Stimulated activated CD4-positive, alpha-beta T cell treated with anti-CD3 and anti-CD28 coated beads, TNF-alpha, amount 100 ng/mL, for 4 hours (primary cell): ENCODE results near the gene SMURF1.
"Not testable (repeated sequence)": the region's sequence is repeated elsewhere in the genome, so short reads cannot be mapped to it uniquely, and the experiment has no call there.

Source experiments
- DNase-seq, 3 experiments: peaks; one replicate each; pipeline ENCODE4 v3.0.0-alpha.2; 2020; ENCODE audit warnings: low read depth in 3 of 3

SMURF1 gene

DNA sequence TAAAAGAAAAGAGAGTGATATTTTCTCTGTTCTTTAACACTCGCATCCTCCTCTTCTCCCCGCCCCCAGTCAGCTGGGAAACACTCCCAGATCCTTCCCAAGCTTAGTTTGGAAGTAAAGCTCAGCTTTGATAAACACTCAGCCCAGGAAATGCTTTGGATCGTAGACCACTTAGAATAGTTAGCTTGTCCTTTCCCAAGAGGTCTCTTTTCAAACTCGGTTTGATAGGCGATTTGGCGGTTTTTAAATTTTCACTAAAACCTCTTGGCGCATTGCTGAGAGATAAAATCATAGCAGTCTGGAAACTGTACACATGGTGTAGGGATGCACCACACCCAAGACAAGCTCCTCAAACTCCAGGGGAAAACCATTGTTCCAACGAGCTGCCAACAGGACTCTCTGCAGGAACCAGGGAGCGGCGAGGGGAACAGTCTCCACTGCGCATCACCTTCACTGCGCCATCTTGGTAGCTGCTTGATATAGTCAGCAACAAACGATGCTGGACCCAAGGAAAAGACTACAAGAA lies 22.3 kb downstream of the SMURF1 start:
- no peak for DNase-seq

DNA sequence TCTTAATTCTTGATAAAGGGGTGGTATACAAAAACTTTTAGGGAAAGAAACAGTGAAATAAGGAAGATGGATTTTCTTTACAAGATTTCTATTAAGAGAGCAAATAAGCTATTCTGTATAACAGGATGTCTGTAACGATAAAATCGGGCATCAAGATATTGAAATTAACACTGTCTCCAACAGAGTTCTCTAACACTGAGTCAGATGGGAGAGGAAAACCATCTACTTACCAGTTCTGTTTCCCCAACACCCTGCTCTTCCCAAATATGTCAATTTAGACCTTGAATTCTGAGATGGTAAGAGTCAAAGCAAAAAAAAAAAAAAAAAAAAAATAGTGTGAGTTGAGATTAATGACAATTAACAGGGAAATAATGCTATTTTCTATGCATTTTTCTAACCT lies 23.0 kb downstream of the SMURF1 start:
- DNase-seq, result no peak

DNA sequence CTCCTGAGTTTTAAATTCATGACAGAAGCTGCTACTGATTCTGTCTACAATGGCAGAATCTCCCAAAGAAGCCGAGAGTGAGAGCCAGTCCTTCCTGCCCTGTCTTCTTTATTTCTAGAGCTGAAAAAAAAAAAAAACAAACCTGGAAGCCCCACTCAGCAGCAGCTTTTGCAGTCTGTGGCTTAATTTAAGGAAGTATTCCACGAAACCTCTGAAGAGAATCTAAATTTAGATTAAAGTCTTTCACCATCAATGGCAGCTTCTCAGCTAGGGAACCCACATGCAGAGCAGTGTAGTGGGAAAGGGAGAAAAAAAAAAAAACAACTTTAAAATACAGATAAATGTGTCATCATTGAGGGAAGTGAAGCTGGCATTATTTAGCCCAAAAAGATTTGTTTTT lies 23.4 kb downstream of the SMURF1 start:
- no peak for DNase-seq

- DNase-seq, result no peak
Observed at GRCh38 chr7:99118077-99118476, 25.8 kb downstream of the SMURF1 start.

DNA sequence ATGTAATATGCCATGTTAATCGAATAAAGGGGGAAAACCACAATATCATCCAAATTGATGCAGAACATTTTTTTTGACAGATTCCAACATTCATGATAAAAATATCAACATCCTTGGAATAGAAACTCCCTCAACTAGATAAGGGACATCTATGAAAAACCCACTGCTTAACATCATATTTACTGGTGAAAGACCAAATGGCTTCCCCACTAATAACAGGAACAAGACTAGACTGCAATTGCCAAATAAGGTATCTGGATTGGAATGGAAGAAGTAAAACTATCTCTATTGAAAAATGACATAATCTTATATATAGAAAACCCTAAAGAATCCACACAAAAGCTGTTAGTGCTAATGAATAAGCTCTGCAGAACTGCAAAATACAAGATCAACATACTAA lies 27.8 kb downstream of the SMURF1 start:
- DNase-seq, result no peak

- no peak for DNase-seq
Observed at GRCh38 chr7:99115379-99115778, 28.5 kb downstream of the SMURF1 start.

DNA sequence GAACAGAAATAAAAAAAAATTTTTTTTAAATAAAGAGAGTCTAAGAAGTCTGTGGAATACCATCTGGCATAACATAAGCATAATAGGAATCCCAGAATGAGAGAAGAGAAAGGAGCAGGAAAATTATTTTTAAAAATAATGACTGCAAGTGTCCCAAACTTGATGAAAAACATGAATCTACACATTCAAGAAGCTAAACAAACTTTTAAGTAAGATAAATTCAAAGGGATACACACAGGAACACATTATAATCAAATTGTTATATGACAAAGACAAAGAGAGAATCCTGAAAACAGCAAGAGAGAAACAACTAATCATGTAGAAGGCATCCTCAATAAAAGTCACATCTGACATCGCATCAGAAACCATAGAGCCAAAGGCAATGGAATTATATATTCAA lies 30.9 kb downstream of the SMURF1 start:
- no peak for DNase-seq

GRCh38 chr7:99112097-99112496 lies 31.8 kb downstream of the SMURF1 start:
- no peak for DNase-seq

DNA sequence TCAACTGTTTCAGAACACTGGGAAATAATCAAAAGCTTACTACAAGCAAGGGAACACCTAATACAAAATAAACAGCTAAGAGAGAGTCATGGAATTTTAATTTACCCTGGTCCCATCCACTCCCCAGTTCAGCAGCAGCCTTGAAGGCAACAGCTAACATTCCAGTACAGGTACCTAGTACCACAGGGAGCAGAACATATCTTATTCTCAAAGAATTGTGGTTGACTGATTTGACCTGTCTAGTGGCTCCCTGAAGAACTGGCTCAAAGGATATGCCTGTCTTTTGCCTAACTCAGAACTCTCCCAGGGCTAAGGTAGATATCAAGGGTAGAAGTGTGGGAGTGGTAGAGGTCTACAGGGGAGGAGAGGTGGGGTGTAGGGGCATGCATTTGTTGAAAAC lies 32.3 kb downstream of the SMURF1 start:
- no peak for DNase-seq

GRCh38 chr7:99109108-99110051 lies 34.5 kb downstream of the SMURF1 start:
- no peak for DNase-seq

DNA sequence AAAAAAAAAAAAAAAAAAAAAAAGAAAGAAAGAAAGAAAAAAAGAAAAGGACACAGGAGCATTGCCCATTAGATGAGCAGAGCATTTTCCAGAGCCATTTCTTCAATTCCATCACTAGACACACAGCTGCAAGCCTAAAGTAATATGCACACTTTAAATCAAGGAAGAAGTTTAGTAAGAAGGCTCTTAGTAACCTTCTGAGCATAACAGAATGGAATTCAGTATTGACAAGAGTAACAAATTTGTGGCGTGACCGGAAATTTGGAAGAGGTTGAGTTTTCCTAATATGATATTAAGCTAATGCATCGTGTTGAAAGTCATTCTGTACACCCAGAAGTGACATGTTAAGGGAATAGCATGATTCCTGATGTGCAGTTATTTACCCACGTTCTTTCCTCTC lies 35.3 kb downstream of the SMURF1 start:
- DNase-seq, result no peak

DNA sequence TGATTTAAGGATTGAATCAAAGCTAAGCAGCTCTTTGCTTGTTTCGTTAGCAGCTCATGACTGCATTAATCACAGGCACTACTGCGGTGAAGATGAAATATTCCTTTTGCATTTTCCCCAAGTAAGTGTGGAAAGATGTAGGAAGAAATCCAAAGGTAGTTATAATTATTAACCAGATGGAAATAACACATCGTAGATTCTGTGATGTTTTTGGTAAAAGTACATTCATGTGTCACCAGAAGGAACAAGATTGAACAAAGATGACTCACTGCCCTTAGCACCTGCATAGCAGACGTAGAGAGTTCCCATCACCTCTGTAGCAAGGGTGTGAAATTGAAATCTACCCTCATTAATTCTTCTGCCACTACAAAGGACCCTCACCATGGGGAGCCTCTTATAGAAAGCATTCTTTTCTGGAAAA lies 37.1 kb downstream of the SMURF1 start:
- DNase-seq, result no peak

- DNase-seq, result no peak
Observed at GRCh38 chr7:99106411-99106810, 37.5 kb downstream of the SMURF1 start.

DNA sequence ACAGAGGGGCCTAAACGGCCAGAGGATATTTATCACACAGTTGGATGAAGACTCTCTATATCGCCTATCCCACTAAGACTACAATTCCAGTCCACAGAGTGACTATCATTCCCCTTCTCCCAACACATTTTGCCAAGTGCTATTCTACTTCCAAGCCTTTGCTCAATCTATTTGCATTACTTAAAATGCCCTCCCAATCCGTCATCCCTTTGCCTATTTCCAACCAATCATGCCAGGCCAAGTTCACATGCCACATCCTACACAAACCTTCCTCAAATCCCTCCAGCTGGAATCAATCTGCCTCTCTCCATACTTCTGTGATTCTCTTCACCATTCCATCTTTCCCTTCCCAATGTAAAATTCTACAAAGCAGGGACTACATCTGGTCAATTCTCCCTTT lies 38.2 kb downstream of the SMURF1 start:
- no peak for DNase-seq

GRCh38 chr7:99104631-99105030 lies 39.3 kb downstream of the SMURF1 start:
- no peak for DNase-seq

GRCh38 chr7:99103836-99104235 lies 40.1 kb downstream of the SMURF1 start:
- not testable (repeated sequence) for DNase-seq

- no peak for DNase-seq
Observed at GRCh38 chr7:99102809-99103690, 40.9 kb downstream of the SMURF1 start.

- no peak for DNase-seq
Observed at GRCh38 chr7:99102361-99102760, 41.5 kb downstream of the SMURF1 start.

GRCh38 chr7:99101516-99101915 lies 42.4 kb downstream of the SMURF1 start:
- not testable (repeated sequence) for DNase-seq

- DNase-seq, result no peak
Observed at GRCh38 chr7:99099499-99100077, 44.3 kb downstream of the SMURF1 start.

- DNase-seq, result no peak
Observed at GRCh38 chr7:99098824-99099498, 44.9 kb downstream of the SMURF1 start.
